HepG2 (cell line): ENCODE data around the gene KCNK10. TPM values are rescaled to one million over a fixed set of nuclear protein-coding genes. Genes with fewer than 3 reads are reported as not detected.

Source experiments
- ATAC-seq: fragments of 200-7000 bp; cut with Tn5 transposase; 3 replicates; pipeline ENCODE4 v1.9.1; 2020; ENCODE audit warnings: mild to moderate bottlenecking, moderate library complexity
- BruUV-seq: library from RNA; stranded (reverse); fragments of 400-500 nt; replicated peaks from 2 replicates; lab custom pipeline; 2021; lab: Mats Ljungman, UMichigan
- CTCF ChIA-PET: fragments of 300-600 bp; formaldehyde crosslinking; extraction: SDS; loops from one replicate; lab custom pipeline; 2021; ENCODE audit warnings: low total read pairs, inconsistent platforms, low intra/inter-chr PET ratio; lab: Yijun Ruan, JAX
- POLR2A ChIA-PET: fragments of 350-600 bp; sonication (Branson Sonifier 250); formaldehyde crosslinking; loops from one replicate; lab custom pipeline; 2020; ENCODE audit warnings: antibody characterized with exemption, inconsistent platforms; lab: Yijun Ruan, JAX
- DNase-seq: peaks from one replicate; pipeline ENCODE4 v3.0.0-alpha.2; 2015; ENCODE audit warnings: low spot score
- FAIRE-seq: peaks from 3 replicates; lab custom pipeline; 2011; peaks lifted over from hg19 to GRCh38; lab: Jason Lieb, UNC
- H2AFZ ChIP-seq: one replicate; pipeline ENCODE4 v1.6.1; 2011; ENCODE audit warnings: low read length, inconsistent platforms
- H3K27ac ChIP-seq: fragments of 300-600 bp; 3 replicates; pipeline ENCODE4 v1.8.0; 2011; ENCODE audit warnings: mixed run types, mild to moderate bottlenecking, mixed read lengths, low read length, inconsistent platforms; ENCODE audit not compliant: insufficient read depth; ENCODE audit errors: extremely low read length
- H3K27me3 ChIP-seq, 2 experiments: fragments of 200-600 bp in 1 of 2; 2 replicates in 1 of 2; 3 replicates in 1 of 2; pipeline versions ENCODE4 v1.6.0 to v1.8.0; 2011; ENCODE audit warnings: low read length in 2 of 2, mild to moderate bottlenecking in 2 of 2, moderate library complexity in 2 of 2, inconsistent platforms in 1 of 2; ENCODE audit not compliant: insufficient read depth in 2 of 2, control insufficient read depth in 1 of 2
- H3K36me3 ChIP-seq, 2 experiments: fragments of 200-600 bp in 1 of 2; replicated peaks in 1 of 2; 2 replicates in 1 of 2; 3 replicates in 1 of 2; pipeline versions ENCODE4 v1.5.1 to v1.8.0; 2011; ENCODE audit warnings: low read length in 2 of 2, inconsistent platforms in 1 of 2; ENCODE audit not compliant: insufficient read depth in 2 of 2, control insufficient read depth in 1 of 2
- H3K4me1 ChIP-seq: 2 replicates; pipeline ENCODE4 v1.5.1; 2012; ENCODE audit warnings: low read length, inconsistent platforms; ENCODE audit not compliant: insufficient read depth
- H3K4me2 ChIP-seq: 2 replicates; pipeline ENCODE4 v1.6.0; 2011; ENCODE audit warnings: low read depth, low read length, inconsistent platforms
- H3K4me3 ChIP-seq, 3 experiments: fragments of 200-600 bp in 1 of 3; sonication (generic), shearing (Covaris generic) in 1 of 3; replicated peaks in 1 of 3; 2 replicates each; pipeline ENCODE4 v1.5.1; 2011 to 2016; ENCODE audit warnings: low read length in 3 of 3, inconsistent platforms in 2 of 3, low read depth in 2 of 3, mild to moderate bottlenecking in 2 of 3, control low read depth in 1 of 3, mixed read lengths in 1 of 3; ENCODE audit not compliant: insufficient read depth in 1 of 3
- H3K79me2 ChIP-seq: one replicate; pipeline ENCODE4 v1.6.1; 2011; ENCODE audit warnings: low read length, inconsistent platforms; ENCODE audit not compliant: insufficient read depth
- H3K9ac ChIP-seq: 2 replicates; pipeline ENCODE4 v1.6.0; 2011; ENCODE audit warnings: mild to moderate bottlenecking, low read depth, low read length, inconsistent platforms; ENCODE audit not compliant: insufficient read depth
- H3K9me3 ChIP-seq: 2 replicates; pipeline ENCODE4 v1.5.1; 2012; ENCODE audit warnings: mild to moderate bottlenecking, low read length
- H4K20me1 ChIP-seq: 2 replicates; pipeline ENCODE4 v1.6.0; 2011; ENCODE audit warnings: inconsistent platforms, mild to moderate bottlenecking, low read length, moderate library complexity; ENCODE audit not compliant: insufficient read depth
- CHCHD3 ChIP-seq: sonication (generic); formaldehyde crosslinking; IDR thresholded peaks from 2 replicates; pipeline ENCODE4 v1.8.0; 2022; ENCODE audit warnings: mild to moderate bottlenecking, missing genetic modification reagents, moderate library complexity
- FLYWCH1 ChIP-seq: sonication (generic); formaldehyde crosslinking; IDR thresholded peaks from 2 replicates; pipeline ENCODE4 v1.8.1; 2023; ENCODE audit warnings: mild to moderate bottlenecking, missing genetic modification reagents
- IRF1 ChIP-seq: sonication (generic); formaldehyde crosslinking; IDR thresholded peaks from 2 replicates; pipeline ENCODE4 v1.4.0; 2020; ENCODE audit warnings: low read depth, mild to moderate bottlenecking, missing genetic modification reagents
- MAFK ChIP-seq, 2 experiments: IDR thresholded peaks in 1 of 2; conservative IDR thresholded peaks in 1 of 2; 2 replicates each; pipeline ENCODE4 v1.6.1; 2011; ENCODE audit warnings: improper control_type of control experiment in 2 of 2, low read length in 2 of 2
- MAX ChIP-seq: IDR thresholded peaks from 2 replicates; pipeline ENCODE4 v1.6.1; 2012; ENCODE audit warnings: inconsistent platforms
- MIER3 ChIP-seq: IDR thresholded peaks from 2 replicates; pipeline ENCODE4 v1.6.1; 2016; ENCODE audit warnings: missing compliant biosample characterization, borderline replicate concordance
- ZNF605 ChIP-seq: sonication (generic); formaldehyde crosslinking; IDR thresholded peaks from 2 replicates; pipeline ENCODE4 v1.8.0; 2022; ENCODE audit warnings: mild to moderate bottlenecking, missing genetic modification reagents
- ZSCAN5A ChIP-seq: sonication (generic); formaldehyde crosslinking; IDR thresholded peaks from 2 replicates; pipeline ENCODE4 v1.8.0; 2022; ENCODE audit warnings: mild to moderate bottlenecking, missing genetic modification reagents, borderline replicate concordance
- WGBS: methylation state at CpG from one replicate; pipeline ENCODE4 v1.1.6; 2017; ENCODE audit warnings: low lambda C conversion rate; 5-methylcytosine and 5-hydroxymethylcytosine counted together
- in situ Hi-C: cut with HindIII; loops from 2 replicates; pipeline ENCODE4 v1.10.0; 2017; ENCODE audit warnings: low pct_unique_long_range_greater_than_20kb; ENCODE audit not compliant: extremely low pct_ligation_motif_present
- intact Hi-C: fragments of 100-400 bp; cut with micrococcal nuclease; formaldehyde crosslinking; loops from one replicate; pipeline ENCODE4 v1.10.0; 2022; ENCODE audit not compliant: unreplicated experiment
- polyA plus RNA-seq, 8 experiments: library from polyadenylated mRNA; depleted of rRNA in 3 of 8; stranded (reverse) in 7 of 8; unstranded in 1 of 8; fragments of >200 nt; fragmentation: Illumina TruSeq in 4 of 8; extraction: Trizol in 4 of 8; gene quantifications; 2 replicates each; pipeline versions ENCODE4 v1.2.1 to v1.2.3, GENCODE V29; 2011 to 2016; ENCODE audit warnings: low read depth in 4 of 8, missing spikeins in 1 of 8, mixed read lengths in 1 of 8; ENCODE audit not compliant: insufficient read depth in 1 of 8
- total RNA-seq, 5 experiments: library from RNA; depleted of rRNA; stranded (reverse); fragments of >200 nt; fragmentation: Illumina TruSeq; extraction: Trizol; gene quantifications; 2 replicates each; pipeline ENCODE4 v1.2.3, GENCODE V29; 2016; ENCODE audit warnings: low read depth in 1 of 5

Gene KCNK10
- total and polyA plus RNA-seq, 2 of the 13 experiments (the other 11 are each of a cell fraction or from before 2014, with no cell fraction given): not detected

GRCh38 chr14:88301381-88301780 lies 21.7 kb downstream of the KCNK10 start:
- intact Hi-C loops (no loop called here), in situ Hi-C loops (no loop called here)
- H3K4me1 ChIP-seq: peaks cover 14% of the 10 kb centered on the region
- no TSS peak for BruUV-seq
- no peak overlapping the region for H3K4me2 ChIP-seq
- no peak overlapping the region for H2AFZ ChIP-seq
- H3K27ac ChIP-seq: no peak overlapping the region
- H3K4me3 ChIP-seq: no peak overlapping the region
- CTCF ChIA-PET: no interaction called here
- no peak overlapping the region for H3K9ac ChIP-seq
- H3K27me3 ChIP-seq: no peaks in the 10 kb centered on the region
- no peak for FAIRE-seq
- POLR2A ChIA-PET: no interaction called here
- WGBS: 76% methylated on average over 4 of the region's 4 CpGs
- no peak for DNase-seq
- no peaks in the 10 kb centered on the region for H3K79me2 ChIP-seq
- H4K20me1 ChIP-seq: no peaks in the 10 kb centered on the region
- no peaks in the 10 kb centered on the region for H3K36me3 ChIP-seq
- ATAC-seq: no peak
- no peaks in the 10 kb centered on the region for H3K9me3 ChIP-seq
- TF ChIP-seq MIER3 (CRISPR knock-in tag) (no peak), MAFK (conservative IDR thresholded peaks at IDR 0.05 in 1 of 2, IDR thresholded peaks at IDR 0.05 in 1 of 2; ENCODE audit: low read length in 2 of 2) (no peak), FLYWCH1 (CRISPR knock-in tag) (no peak), CHCHD3 (CRISPR knock-in tag) (no peak), IRF1 (CRISPR knock-in tag) (no peak), ZSCAN5A (CRISPR knock-in tag) (no peak), MAX (no peak), ZNF605 (no peak)
